Neural cell (in vitro differentiated cells): Measurements from ENCODE around the gene MTX1. TPM values are rescaled to one million over a fixed set of nuclear protein-coding genes. Genes with fewer than 3 reads are reported as not detected.

Source experiments
- H2AFZ ChIP-seq: fragments of 200-600, 300-800 bp; sonication (generic), shearing (Covaris generic); 2 replicates; pipeline ENCODE4 v1.6.0; 2014; ENCODE audit warnings: low read depth, mild to moderate bottlenecking, antibody characterized with exemption, low read length, moderate library complexity
- H3F3A ChIP-seq: fragments of 200-600 bp; shearing (Covaris generic); 2 replicates; pipeline ENCODE4 v1.6.1; 2016; ENCODE audit warnings: mild to moderate bottlenecking, moderate library complexity, mixed read lengths, antibody characterized with exemption, low read length; ENCODE audit not compliant: insufficient read depth, poor library complexity, severe bottlenecking
- H3K27ac ChIP-seq: fragments of 200-600, 300-800 bp; sonication (generic), shearing (Covaris generic); 2 replicates; pipeline ENCODE4 v1.5.1; 2014; ENCODE audit warnings: mild to moderate bottlenecking, low read length, moderate library complexity
- H3K27me3 ChIP-seq: fragments of 300-800, 200-600 bp; sonication (generic), shearing (Covaris generic); 2 replicates; pipeline ENCODE4 v1.6.0; 2014; ENCODE audit warnings: mild to moderate bottlenecking, low read depth, low read length, moderate library complexity; ENCODE audit not compliant: insufficient read depth
- H3K36me3 ChIP-seq: fragments of 300-800, 200-600 bp; sonication (generic), shearing (Covaris generic); 2 replicates; pipeline ENCODE4 v1.5.1; 2014; ENCODE audit warnings: mild to moderate bottlenecking, antibody characterized with exemption, low read length, moderate library complexity; ENCODE audit not compliant: insufficient read depth
- H3K4me2 ChIP-seq: fragments of 300-800, 200-600 bp; sonication (generic), shearing (Covaris generic); 2 replicates; pipeline ENCODE4 v1.6.0; 2014; ENCODE audit warnings: mild to moderate bottlenecking, low read length
- H3K4me3 ChIP-seq: fragments of 300-800, 200-600 bp; sonication (generic), shearing (Covaris generic); 2 replicates; pipeline ENCODE4 v1.5.1; 2014; ENCODE audit warnings: mild to moderate bottlenecking, low read length, moderate library complexity
- H3K79me2 ChIP-seq: fragments of 200-600 bp; shearing (Covaris generic); replicated peaks from 2 replicates; pipeline ENCODE4 v1.6.0; 2014; ENCODE audit warnings: mild to moderate bottlenecking, low read length, moderate library complexity; ENCODE audit not compliant: insufficient read depth
- H3K9ac ChIP-seq: fragments of 300-800, 200-600 bp; sonication (generic), shearing (Covaris generic); 2 replicates; pipeline ENCODE4 v1.6.1; 2016; ENCODE audit warnings: mild to moderate bottlenecking, low read length, mixed read lengths
- H3K9me2 ChIP-seq: fragments of 200-600 bp; shearing (Covaris generic); 2 replicates; pipeline ENCODE4 v1.6.1; 2016; ENCODE audit warnings: mild to moderate bottlenecking, low read length, mixed read lengths; ENCODE audit not compliant: insufficient read depth
- H3K9me3 ChIP-seq: fragments of 200-600, 300-800 bp; sonication (generic), shearing (Covaris generic); 2 replicates; pipeline ENCODE4 v1.6.1; 2016; ENCODE audit warnings: mild to moderate bottlenecking, mixed run types, low read length, moderate library complexity, mixed read lengths
- H4K20me1 ChIP-seq: fragments of 200-600 bp; shearing (Covaris generic); 2 replicates; pipeline ENCODE4 v1.6.1; 2016; ENCODE audit warnings: mild to moderate bottlenecking, mixed run types; ENCODE audit not compliant: insufficient read depth
- EP300 ChIP-seq: fragments of 450-650 bp; conservative IDR thresholded peaks from 2 replicates; pipeline ENCODE4 v1.6.1; 2014; ENCODE audit warnings: antibody characterized with exemption, mild to moderate bottlenecking, moderate library complexity; ENCODE audit not compliant: poor library complexity, severe bottlenecking
- EZH2 ChIP-seq: fragments of 200-600, 300-800 bp; shearing (Covaris generic), sonication (generic); IDR thresholded peaks from 2 replicates; pipeline ENCODE4 v1.6.1; 2014; ENCODE audit warnings: antibody characterized with exemption, low read length, borderline replicate concordance, mild to moderate bottlenecking; ENCODE audit not compliant: insufficient read depth, poor library complexity, severe bottlenecking
- MXI1 ChIP-seq: fragments of 450-650 bp; conservative IDR thresholded peaks from 2 replicates; pipeline ENCODE4 v1.6.1; 2014; ENCODE audit warnings: antibody characterized with exemption, mild to moderate bottlenecking; ENCODE audit not compliant: poor library complexity, severe bottlenecking
- POLR2AphosphoS5 ChIP-seq: IDR thresholded peaks from 2 replicates; pipeline ENCODE4 v1.6.1; 2012
- RAD21 ChIP-seq: fragments of 450-650 bp; conservative IDR thresholded peaks from 2 replicates; pipeline ENCODE4 v1.6.1; 2014; ENCODE audit warnings: antibody characterized with exemption, mild to moderate bottlenecking, moderate library complexity
- SMC3 ChIP-seq: fragments of 450-650 bp; conservative IDR thresholded peaks from 2 replicates; pipeline ENCODE4 v1.6.1; 2014; ENCODE audit warnings: antibody characterized with exemption, mild to moderate bottlenecking, moderate library complexity; ENCODE audit not compliant: poor library complexity
- TAF1 ChIP-seq: IDR thresholded peaks from 2 replicates; pipeline ENCODE4 v1.6.1; 2012; ENCODE audit warnings: low read depth
- polyA plus RNA-seq: library from polyadenylated mRNA; depleted of rRNA; stranded (reverse); fragments of >200 nt; gene quantifications from 2 replicates; pipeline ENCODE4 v1.2.3, GENCODE V29; 2014
- TF ChIP-seq, protein P1 (sequence below): fragments of 450-650 bp; IDR thresholded peaks from 2 replicates; pipeline ENCODE4 v1.5.1; 2014; ENCODE audit warnings: antibody characterized with exemption, mild to moderate bottlenecking, moderate library complexity; ENCODE audit not compliant: poor library complexity, severe bottlenecking
- TF ChIP-seq, protein P2 (sequence below): IDR thresholded peaks from 2 replicates; pipeline ENCODE4 v1.6.1; 2012; ENCODE audit warnings: borderline replicate concordance

MTX1 gene
- polyA plus RNA-seq, 1 donor from 2014 or later = 55.0 TPM

DNA sequence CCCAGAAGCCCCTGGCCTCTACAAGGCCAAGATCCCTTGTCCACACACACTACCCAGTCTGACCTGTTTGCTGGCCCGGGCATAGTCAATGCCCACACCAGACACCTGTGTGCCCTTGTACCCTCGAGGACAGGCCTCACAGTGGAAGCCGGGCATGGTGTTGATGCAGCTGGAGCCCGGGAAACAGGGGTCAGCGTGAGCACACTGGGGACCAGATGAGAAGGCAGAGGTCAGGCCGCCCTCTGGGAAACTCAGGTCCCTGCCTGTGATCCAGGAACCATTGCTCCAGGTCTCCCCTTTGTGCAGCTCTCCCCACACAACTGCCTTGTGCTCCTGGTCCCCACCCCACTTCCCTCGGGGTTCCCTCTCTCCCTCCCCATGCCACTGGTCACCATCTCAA, 6.3 kb upstream of the MTX1 start:
- H2AFZ ChIP-seq = no peak overlapping the region
- H3K79me2 ChIP-seq = peaks cover 34% of the 10 kb centered on the region
- peaks cover under 1% of the 10 kb centered on the region for H3F3A ChIP-seq
- H3K27ac ChIP-seq = no peak overlapping the region
- H3K9me3 ChIP-seq = no peaks in the 10 kb centered on the region
- H3K27me3 ChIP-seq = no peaks in the 10 kb centered on the region
- no peak overlapping the region for H3K9ac ChIP-seq
- no peaks in the 10 kb centered on the region for H4K20me1 ChIP-seq
- no peaks in the 10 kb centered on the region for H3K9me2 ChIP-seq
- TF ChIP-seq EZH2 = no peak
- TF ChIP-seq TAF1 = no peak
- no peak overlapping the region for H3K4me2 ChIP-seq
- no peak overlapping the region for H3K4me3 ChIP-seq
- no peaks in the 10 kb centered on the region for H3K36me3 ChIP-seq

DNA sequence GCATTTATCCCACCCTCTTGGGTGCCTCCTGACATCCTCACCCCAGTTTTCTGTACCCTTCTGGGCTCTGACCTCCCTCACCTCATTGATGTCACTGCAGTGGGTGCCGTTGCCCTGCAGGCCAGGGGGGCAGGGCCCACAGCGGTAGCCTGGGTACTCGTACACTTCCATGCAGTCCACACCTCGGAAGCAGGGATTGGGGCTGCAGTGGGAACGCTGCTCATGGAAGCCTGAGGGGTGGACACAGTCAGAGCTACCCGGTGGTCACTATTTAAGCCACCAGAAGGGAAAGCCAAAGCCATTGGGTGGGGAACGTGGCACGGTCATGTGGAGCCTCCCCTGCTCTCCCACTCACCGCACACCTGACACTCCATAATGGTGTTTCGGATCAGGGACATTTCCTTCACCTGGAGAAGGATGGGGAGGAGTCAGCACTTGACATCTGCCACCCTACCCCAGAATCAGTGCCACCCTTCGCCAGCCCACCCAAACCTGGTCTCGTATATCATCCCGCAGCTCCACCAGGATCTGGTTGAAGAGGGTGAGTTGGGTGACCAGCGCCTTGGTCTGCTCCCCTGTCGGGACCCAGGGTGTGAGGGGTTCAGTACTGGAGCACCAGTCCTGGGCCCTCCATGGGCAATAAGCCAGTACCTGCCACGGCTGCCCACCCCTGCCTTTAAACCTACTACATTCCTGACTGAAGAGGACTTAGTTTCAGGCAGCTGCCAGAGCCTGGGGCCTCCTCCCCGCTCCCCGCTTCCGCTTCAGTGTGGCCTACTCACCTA, 5.6 kb upstream of the MTX1 start:
- Histone ChIP-seq H3K9me3 (no peaks in the 10 kb centered on the region), H2AFZ (no peak overlapping the region), H3K27ac (no peak overlapping the region), H3K79me2 (peaks cover 26% of the 10 kb centered on the region), H3K36me3 (no peaks in the 10 kb centered on the region), H3K4me2 (no peak overlapping the region), H3K4me3 (no peak overlapping the region), H3K9me2 (no peaks in the 10 kb centered on the region), H4K20me1 (no peaks in the 10 kb centered on the region), H3K9ac (no peak overlapping the region), H3K27me3 (no peaks in the 10 kb centered on the region), H3F3A (peaks cover 6% of the 10 kb centered on the region)
- TF ChIP-seq TAF1 = no peak
- TF ChIP-seq, protein P1, sequence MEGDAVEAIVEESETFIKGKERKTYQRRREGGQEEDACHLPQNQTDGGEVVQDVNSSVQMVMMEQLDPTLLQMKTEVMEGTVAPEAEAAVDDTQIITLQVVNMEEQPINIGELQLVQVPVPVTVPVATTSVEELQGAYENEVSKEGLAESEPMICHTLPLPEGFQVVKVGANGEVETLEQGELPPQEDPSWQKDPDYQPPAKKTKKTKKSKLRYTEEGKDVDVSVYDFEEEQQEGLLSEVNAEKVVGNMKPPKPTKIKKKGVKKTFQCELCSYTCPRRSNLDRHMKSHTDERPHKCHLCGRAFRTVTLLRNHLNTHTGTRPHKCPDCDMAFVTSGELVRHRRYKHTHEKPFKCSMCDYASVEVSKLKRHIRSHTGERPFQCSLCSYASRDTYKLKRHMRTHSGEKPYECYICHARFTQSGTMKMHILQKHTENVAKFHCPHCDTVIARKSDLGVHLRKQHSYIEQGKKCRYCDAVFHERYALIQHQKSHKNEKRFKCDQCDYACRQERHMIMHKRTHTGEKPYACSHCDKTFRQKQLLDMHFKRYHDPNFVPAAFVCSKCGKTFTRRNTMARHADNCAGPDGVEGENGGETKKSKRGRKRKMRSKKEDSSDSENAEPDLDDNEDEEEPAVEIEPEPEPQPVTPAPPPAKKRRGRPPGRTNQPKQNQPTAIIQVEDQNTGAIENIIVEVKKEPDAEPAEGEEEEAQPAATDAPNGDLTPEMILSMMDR = no peak
- TF ChIP-seq POLR2AphosphoS5 = no peak
- no peak for TF ChIP-seq RAD21
- TF ChIP-seq EZH2 = no peak
- no peak for TF ChIP-seq EP300
- TF ChIP-seq MXI1 = no peak

DNA sequence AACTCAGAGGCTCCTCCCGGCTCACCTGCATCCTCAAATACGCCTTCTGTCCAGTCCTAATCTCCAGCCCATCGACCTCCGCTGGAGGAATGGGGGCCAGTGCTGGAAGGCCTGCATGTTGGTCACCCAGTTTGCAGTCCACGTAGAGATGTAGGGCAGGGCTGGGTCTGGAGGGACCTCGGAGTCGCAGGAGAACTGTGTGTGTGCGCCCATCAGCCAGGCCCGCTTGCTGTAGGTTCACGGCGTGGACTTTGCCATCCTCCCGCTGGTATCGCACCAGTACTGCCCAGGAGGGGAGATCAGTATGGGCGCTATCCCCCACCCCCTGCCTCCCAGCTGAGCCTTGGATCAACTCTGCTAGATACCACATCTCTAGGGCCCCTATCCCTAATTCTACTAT, 3.5 kb upstream of the MTX1 start:
- Histone ChIP-seq H3K79me2 (peaks cover 24% of the 10 kb centered on the region), H3K4me2 (no peak overlapping the region), H3K36me3 (no peaks in the 10 kb centered on the region), H3K27me3 (no peaks in the 10 kb centered on the region), H3K9me2 (no peaks in the 10 kb centered on the region), H3K4me3 (peak overlapping the region; percentile 91), H3K9me3 (no peaks in the 10 kb centered on the region), H3F3A (peaks cover 6% of the 10 kb centered on the region), H3K9ac (peak overlapping the region; percentile 5), H4K20me1 (no peaks in the 10 kb centered on the region), H3K27ac (no peak overlapping the region), H2AFZ (no peak overlapping the region)
- TF ChIP-seq EZH2 (no peak), POLR2AphosphoS5 (no peak), SMC3 (no peak), TAF1 (no peak), MXI1 (no peak), RAD21 (no peak), EP300 (no peak)
- TF ChIP-seq, protein P2, sequence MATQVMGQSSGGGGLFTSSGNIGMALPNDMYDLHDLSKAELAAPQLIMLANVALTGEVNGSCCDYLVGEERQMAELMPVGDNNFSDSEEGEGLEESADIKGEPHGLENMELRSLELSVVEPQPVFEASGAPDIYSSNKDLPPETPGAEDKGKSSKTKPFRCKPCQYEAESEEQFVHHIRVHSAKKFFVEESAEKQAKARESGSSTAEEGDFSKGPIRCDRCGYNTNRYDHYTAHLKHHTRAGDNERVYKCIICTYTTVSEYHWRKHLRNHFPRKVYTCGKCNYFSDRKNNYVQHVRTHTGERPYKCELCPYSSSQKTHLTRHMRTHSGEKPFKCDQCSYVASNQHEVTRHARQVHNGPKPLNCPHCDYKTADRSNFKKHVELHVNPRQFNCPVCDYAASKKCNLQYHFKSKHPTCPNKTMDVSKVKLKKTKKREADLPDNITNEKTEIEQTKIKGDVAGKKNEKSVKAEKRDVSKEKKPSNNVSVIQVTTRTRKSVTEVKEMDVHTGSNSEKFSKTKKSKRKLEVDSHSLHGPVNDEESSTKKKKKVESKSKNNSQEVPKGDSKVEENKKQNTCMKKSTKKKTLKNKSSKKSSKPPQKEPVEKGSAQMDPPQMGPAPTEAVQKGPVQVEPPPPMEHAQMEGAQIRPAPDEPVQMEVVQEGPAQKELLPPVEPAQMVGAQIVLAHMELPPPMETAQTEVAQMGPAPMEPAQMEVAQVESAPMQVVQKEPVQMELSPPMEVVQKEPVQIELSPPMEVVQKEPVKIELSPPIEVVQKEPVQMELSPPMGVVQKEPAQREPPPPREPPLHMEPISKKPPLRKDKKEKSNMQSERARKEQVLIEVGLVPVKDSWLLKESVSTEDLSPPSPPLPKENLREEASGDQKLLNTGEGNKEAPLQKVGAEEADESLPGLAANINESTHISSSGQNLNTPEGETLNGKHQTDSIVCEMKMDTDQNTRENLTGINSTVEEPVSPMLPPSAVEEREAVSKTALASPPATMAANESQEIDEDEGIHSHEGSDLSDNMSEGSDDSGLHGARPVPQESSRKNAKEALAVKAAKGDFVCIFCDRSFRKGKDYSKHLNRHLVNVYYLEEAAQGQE = no peak
- TF ChIP-seq, protein P1 = no peak
